Subcutaneous abdominal adipose tissue (tissue), 5 donors: ENCODE results near the gene FBXO24.

Experiments
- H3K27ac ChIP-seq: one replicate; pipeline ENCODE4 v1.7.0; 2013; ENCODE audit warnings: low read depth, mild to moderate bottlenecking, inconsistent platforms, low read length, moderate library complexity
- H3K27me3 ChIP-seq, 5 donors: one replicate each; pipeline ENCODE4 v1.7.0; 2013; ENCODE audit warnings: low read length in 5 of 5, inconsistent platforms in 1 of 5; ENCODE audit not compliant: control insufficient read depth in 5 of 5, insufficient read depth in 4 of 5
- H3K36me3 ChIP-seq, 5 donors: one replicate each; pipeline ENCODE4 v1.7.0; 2013; ENCODE audit warnings: low read length in 5 of 5; ENCODE audit not compliant: control insufficient read depth in 5 of 5, insufficient read depth in 5 of 5
- H3K4me1 ChIP-seq, 5 donors: one replicate each; pipeline ENCODE4 v1.7.0; 2013; ENCODE audit warnings: low read length in 5 of 5, mild to moderate bottlenecking in 3 of 5, moderate library complexity in 1 of 5; ENCODE audit not compliant: control insufficient read depth in 5 of 5, insufficient read depth in 5 of 5
- H3K4me3 ChIP-seq, 5 donors: one replicate each; pipeline ENCODE4 v1.7.0; 2013; ENCODE audit warnings: low read length in 5 of 5, low read depth in 1 of 5
- H3K9ac ChIP-seq, 5 donors: one replicate each; pipeline ENCODE4 v1.7.0; 2013; ENCODE audit warnings: low read length in 5 of 5, mild to moderate bottlenecking in 4 of 5, moderate library complexity in 3 of 5
- H3K9me3 ChIP-seq, 5 donors: one replicate each; pipeline ENCODE4 v1.7.0; 2013; ENCODE audit warnings: low read length in 5 of 5; ENCODE audit not compliant: control insufficient read depth in 5 of 5
- donor health status: healthy.
- donor health status: healthy.
- donor health status: healthy.
- donor health status: healthy.
- donor health status: healthy.

FBXO24 gene

GRCh38 chr7:100604028-100604975 is 18.2 kb downstream of the FBXO24 start:
- Histone ChIP-seq H3K27me3 (peaks cover 0 to 5% (median 0%) of the 10 kb centered on the region in 5 donors), H3K36me3 (peaks cover 0 to 8% (median 0%) of the 10 kb centered on the region in 5 donors), H3K9me3 (no peaks in the 10 kb centered on the region), H3K27ac (peak overlapping the region; percentile 54), H3K9ac (peak overlapping the region in 4 of 5 donors; percentile 41 to 59 (median 53)), H3K4me1 (peaks cover 0 to 42% (median 36%) of the 10 kb centered on the region in 5 donors), H3K4me3 (peak overlapping the region in 4 of 5 donors; percentile 65 to 72 (median 67))

DNA sequence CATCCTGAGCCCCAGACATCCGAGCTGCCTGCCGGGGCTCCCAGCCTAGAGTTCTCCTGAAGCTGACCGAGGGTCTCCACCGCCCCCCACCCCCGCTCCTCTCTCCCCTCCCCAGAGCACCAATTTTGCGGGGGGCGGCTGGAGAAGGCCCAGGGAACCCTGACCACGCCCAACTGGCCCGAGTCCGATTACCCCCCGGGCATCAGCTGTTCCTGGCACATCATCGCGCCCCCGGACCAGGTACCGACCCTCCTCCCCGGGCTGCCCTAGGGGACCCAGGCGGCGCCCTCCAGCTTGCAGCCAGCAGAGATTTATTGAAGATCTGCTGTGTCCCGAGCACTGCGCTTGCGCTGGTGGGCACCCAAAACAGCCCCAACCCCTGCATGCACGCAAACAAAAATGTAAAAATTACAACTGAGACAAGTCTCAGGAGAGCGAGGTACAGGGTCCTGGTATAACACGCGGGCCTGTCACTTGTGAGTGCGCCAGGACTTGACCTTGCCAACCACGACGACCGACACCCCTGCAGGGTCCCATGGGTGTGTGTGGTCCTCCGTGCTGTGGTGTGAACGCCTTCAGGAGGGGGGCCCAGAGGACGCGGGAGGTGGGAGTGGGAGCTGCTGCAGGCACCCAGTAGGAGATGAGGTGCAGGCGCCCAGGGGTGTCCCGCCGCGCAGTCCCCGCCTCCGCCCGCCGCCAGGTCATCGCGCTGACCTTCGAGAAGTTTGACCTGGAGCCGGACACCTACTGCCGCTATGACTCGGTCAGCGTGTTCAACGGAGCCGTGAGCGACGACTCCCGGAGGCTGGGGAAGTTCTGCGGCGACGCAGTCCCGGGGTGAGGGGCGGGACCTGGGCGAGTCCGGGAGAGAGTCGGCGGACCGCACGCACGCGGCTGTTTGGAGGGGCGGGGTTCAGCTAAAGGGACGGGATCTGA is 19.1 kb downstream of the FBXO24 start:
- Histone ChIP-seq H3K9ac (peak overlapping the region in 2 of 5 donors; percentile 58 to 59), H3K4me3 (peak overlapping the region in 4 of 5 donors; percentile 65 to 72 (median 67)), H3K27me3 (peaks cover 0 to 5% (median 0%) of the 10 kb centered on the region in 5 donors), H3K4me1 (peaks cover 0 to 38% (median 31%) of the 10 kb centered on the region in 5 donors), H3K27ac (no peak overlapping the region), H3K36me3 (peaks cover 0 to 8% (median 0%) of the 10 kb centered on the region in 5 donors), H3K9me3 (no peaks in the 10 kb centered on the region)

- peaks cover 0 to 8% (median 0%) of the 10 kb centered on the region in 5 donors for H3K36me3 ChIP-seq
- H3K9me3 ChIP-seq = no peaks in the 10 kb centered on the region
- H3K27me3 ChIP-seq = peaks cover 0 to 5% (median 0%) of the 10 kb centered on the region in 5 donors
- H3K9ac ChIP-seq = no peak overlapping the region
- no peak overlapping the region for H3K4me3 ChIP-seq
- H3K27ac ChIP-seq = no peak overlapping the region
- H3K4me1 ChIP-seq = peaks cover 1 to 34% (median 29%) of the 10 kb centered on the region in 5 donors
Observed at GRCh38 chr7:100606313-100606712, 20.2 kb downstream of the FBXO24 start.

DNA sequence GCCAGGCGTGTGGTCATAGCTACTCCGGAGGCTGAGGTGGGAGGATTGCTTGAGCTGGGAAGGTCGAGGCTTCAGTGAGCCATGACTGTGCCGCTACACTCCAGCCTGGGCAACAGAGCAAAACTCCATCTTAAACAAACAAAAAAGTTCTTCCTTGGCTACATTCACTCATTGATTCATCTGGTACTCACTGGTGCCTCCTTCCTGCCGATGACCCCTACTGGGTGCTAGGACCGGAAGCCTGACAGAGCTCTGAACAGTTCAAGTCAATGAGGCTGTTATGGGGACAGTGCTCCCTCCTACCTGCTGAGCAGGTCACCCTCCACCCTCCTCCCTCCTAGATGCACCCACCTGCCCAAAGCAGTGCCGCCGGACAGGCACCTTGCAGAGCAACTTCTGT is 21.0 kb downstream of the FBXO24 start:
- H3K27me3 ChIP-seq = peaks cover 0 to 3% (median 0%) of the 10 kb centered on the region in 5 donors
- H3K27ac ChIP-seq = no peak overlapping the region
- peaks cover 1 to 34% (median 28%) of the 10 kb centered on the region in 5 donors for H3K4me1 ChIP-seq
- no peak overlapping the region for H3K9ac ChIP-seq
- H3K9me3 ChIP-seq = no peaks in the 10 kb centered on the region
- H3K36me3 ChIP-seq = peaks cover 0 to 8% (median 0%) of the 10 kb centered on the region in 5 donors
- no peak overlapping the region for H3K4me3 ChIP-seq

DNA sequence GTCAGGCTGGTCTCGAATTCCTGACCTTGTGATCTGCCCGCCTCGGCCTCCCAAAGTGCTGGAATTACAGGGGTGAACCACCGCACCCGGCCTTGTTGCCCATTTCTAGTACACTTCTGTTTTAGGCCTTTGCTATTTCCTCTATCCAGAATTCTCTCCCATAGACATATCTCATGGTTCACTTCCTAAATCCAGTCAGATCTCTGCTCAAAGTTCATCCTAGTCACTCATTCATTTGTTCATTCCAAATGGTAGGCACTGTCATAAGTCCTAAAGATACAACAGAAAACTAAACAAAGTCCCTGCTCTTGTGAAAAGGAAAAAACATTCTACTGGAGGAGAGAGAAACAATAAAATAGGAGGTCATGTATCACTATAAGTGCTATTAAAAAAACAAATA is 23.8 kb downstream of the FBXO24 start:
- Histone ChIP-seq H3K4me3 (no peak overlapping the region), H3K9me3 (no peaks in the 10 kb centered on the region), H3K27me3 (no peaks in the 10 kb centered on the region), H3K4me1 (peaks cover 3 to 29% (median 22%) of the 10 kb centered on the region in 5 donors), H3K36me3 (peaks cover 0 to 8% (median 3%) of the 10 kb centered on the region in 5 donors), H3K27ac (no peak overlapping the region), H3K9ac (no peak overlapping the region)

GRCh38 chr7:100611983-100612729 is 26.0 kb downstream of the FBXO24 start, which contains the start of gene MOSPD3:
TSS of gene MOSPD3 (plus strand) at chr7:100612540. CDS start at chr7:100612792, 252 bp downstream.
- peak within 1 kb of the TSS; percentile 77 to 90 (median 83) for H3K4me3 ChIP-seq
- peaks cover 0 to 8% (median 2%) of the 10 kb centered on the region in 5 donors for H3K36me3 ChIP-seq
- H3K9me3 ChIP-seq = no peaks in the 10 kb centered on the region
- H3K27me3 ChIP-seq = no peaks in the 10 kb centered on the region
- H3K4me1 ChIP-seq = peaks cover 3 to 20% (median 15%) of the 10 kb centered on the region in 5 donors
- H3K9ac ChIP-seq = peak within 1 kb of the TSS; percentile 70 to 90 (median 76)
- peak within 1 kb of the TSS; percentile 84 for H3K27ac ChIP-seq

DNA sequence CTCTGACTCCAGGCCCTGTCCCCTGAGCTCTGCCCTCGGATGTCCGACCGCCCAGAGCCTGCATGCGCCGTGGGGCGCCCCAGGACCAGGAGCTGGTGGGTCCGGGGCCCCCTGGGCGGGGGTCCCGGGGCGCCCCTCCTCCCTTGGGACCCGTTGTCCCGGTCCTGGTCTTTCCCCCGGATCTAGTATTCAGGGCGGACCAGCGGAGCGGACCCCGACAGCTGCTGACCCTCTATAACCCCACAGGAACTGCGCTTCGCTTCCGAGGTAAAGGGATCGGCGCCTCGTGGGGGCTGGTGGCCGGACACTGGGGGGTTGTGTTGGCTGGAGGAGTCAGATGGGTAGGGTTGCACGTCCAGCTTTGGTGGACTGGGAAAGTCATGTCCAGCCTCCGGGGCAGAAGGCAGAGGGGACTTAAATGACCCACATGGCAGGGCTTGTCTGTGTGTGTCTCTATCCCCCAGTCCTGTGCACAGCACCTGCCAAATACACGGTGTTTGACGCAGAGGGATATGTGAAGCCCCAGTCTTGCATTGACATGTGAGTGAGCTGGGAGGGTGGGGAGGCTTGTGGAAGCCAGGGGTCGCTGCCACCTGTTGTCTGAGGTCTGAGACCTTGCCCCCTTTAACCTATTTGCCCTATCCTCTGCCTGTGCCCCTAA is 26.7 kb downstream of the FBXO24 start:
- H3K9me3 ChIP-seq = no peaks in the 10 kb centered on the region
- H3K4me1 ChIP-seq = peaks cover 3 to 20% (median 15%) of the 10 kb centered on the region in 5 donors
- peak overlapping the region; percentile 55 to 88 (median 82) for H3K4me3 ChIP-seq
- H3K27me3 ChIP-seq = no peaks in the 10 kb centered on the region
- peaks cover 0 to 6% (median 0%) of the 10 kb centered on the region in 5 donors for H3K36me3 ChIP-seq
- peak overlapping the region; percentile 48 to 90 (median 76) for H3K9ac ChIP-seq
- H3K27ac ChIP-seq = peak overlapping the region; percentile 84

- peaks cover 0 to 6% (median 0%) of the 10 kb centered on the region in 5 donors for H3K36me3 ChIP-seq
- peak overlapping the region in 3 of 5 donors; percentile 70 to 90 (median 76) for H3K9ac ChIP-seq
- no peaks in the 10 kb centered on the region for H3K9me3 ChIP-seq
- no peaks in the 10 kb centered on the region for H3K27me3 ChIP-seq
- H3K4me1 ChIP-seq = peaks cover 3 to 20% (median 15%) of the 10 kb centered on the region in 5 donors
- H3K4me3 ChIP-seq = peak overlapping the region in 4 of 5 donors; percentile 55 to 88 (median 80)
- H3K27ac ChIP-seq = no peak overlapping the region
Observed at GRCh38 chr7:100613412-100614175, 27.5 kb downstream of the FBXO24 start.
